Stomach (tissue), 4 donors: Measurements from ENCODE around the gene ZNF778.

Experiments
- EP300 ChIP-seq: sonication (generic); formaldehyde crosslinking; IDR thresholded peaks from one replicate; pipeline ENCODE4 v1.6.1; 2017; ENCODE audit warnings: antibody characterized with exemption
- TF ChIP-seq, protein P1 (sequence below), 7 experiments: fragments of 450-650 bp in 4 of 7; fragments of 200-600 bp in 3 of 7; sonication (generic) in 3 of 7; IDR thresholded peaks; one replicate each; pipeline ENCODE4 v1.5.1; 2016 to 2019; ENCODE audit warnings: antibody characterized with exemption in 7 of 7, control low read depth in 2 of 7, mild to moderate bottlenecking in 1 of 7

DNA sequence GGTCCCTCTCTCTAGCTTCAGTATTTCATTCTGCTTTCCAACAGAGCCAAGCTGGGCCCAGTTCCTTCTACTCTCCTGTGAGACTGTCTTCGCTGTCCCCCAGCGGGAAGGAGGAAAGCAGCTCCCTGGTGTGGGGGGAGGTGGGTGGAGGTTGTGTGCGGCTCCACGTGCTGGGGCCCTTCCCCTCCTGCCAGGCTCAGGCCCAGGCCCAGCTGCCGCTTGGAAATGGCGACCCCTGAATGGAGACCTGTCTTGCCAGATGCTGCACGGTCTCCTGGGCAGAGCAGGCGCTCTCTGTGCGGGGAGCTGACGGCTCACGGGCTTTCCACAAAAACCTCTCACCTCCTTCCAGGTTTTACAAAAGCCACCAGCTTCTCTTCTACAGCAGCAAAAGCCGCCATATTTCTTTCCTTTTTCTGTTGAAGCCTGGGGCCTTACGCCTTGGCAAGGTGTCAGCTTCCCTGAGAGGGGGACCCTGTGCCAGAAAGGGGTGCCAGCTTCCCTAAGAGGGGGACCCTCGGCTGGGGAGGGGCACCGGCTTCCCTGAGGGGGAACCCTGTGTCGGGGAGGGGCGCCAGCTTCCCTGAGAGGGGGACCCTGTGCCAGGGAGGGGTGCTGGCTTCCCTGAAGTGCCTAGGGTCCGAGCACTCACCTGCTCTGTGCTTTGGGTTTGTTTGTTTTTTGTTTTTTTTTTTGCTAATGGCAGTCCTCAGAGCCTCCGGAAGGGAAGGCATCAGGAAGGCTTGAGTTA is 47.5 kb downstream of the ZNF778 start:
- TF ChIP-seq, protein P1, sequence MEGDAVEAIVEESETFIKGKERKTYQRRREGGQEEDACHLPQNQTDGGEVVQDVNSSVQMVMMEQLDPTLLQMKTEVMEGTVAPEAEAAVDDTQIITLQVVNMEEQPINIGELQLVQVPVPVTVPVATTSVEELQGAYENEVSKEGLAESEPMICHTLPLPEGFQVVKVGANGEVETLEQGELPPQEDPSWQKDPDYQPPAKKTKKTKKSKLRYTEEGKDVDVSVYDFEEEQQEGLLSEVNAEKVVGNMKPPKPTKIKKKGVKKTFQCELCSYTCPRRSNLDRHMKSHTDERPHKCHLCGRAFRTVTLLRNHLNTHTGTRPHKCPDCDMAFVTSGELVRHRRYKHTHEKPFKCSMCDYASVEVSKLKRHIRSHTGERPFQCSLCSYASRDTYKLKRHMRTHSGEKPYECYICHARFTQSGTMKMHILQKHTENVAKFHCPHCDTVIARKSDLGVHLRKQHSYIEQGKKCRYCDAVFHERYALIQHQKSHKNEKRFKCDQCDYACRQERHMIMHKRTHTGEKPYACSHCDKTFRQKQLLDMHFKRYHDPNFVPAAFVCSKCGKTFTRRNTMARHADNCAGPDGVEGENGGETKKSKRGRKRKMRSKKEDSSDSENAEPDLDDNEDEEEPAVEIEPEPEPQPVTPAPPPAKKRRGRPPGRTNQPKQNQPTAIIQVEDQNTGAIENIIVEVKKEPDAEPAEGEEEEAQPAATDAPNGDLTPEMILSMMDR (IDR thresholded peaks at IDR 0.05) = no peak
- no peak for TF ChIP-seq EP300
